ENCODE data around the gene MAN2B2. TPM values are rescaled to one million over a fixed set of nuclear protein-coding genes. Genes with fewer than 3 reads are reported as not detected.

The MAN2B2 gene
- total and polyA plus RNA-seq, 5 donors from 2014 or later, result 15.6 to 43.8 (median 23.1) TPM

DNA sequence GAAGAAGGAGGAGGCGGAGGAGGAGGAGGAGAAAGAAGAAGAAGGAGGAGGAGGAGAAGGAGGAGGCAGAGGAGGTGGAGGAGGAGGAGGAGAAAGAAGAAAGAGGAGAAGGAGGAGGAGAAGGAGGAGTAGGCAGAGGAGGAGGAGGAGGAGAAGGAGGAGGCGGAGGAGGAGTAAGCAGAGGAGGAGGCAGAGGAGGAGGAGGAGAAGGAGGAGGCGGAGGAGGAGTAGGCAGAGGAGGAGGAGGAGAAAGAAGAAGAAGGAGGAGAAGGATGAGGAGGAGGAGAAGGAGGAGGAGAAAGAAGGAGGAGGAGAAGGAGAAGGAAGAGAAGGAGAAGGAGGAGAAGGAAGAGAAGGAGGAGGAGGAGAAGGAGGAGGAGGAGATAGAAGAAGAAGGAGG lies 85.4 kb downstream of the MAN2B2 start:
- H3K4me3 ChIP-seq (ENCODE audit: low read depth, low read length), result no peak overlapping the region
- no peaks in the 10 kb centered on the region for H3K36me3 Mint-ChIP-seq
- DNase-seq, result no peak
- H3K4me1 Mint-ChIP-seq, result peaks cover 0 to 22% (median 2%) of the 10 kb centered on the region in 4 donors
- H3K4me1 ChIP-seq (ENCODE audit: control insufficient read depth, insufficient read depth, low read length, poor library complexity, severe bottlenecking), result peaks cover 24% of the 10 kb centered on the region
- H3K27ac ChIP-seq (ENCODE audit: insufficient read depth, low read length, poor library complexity, severe bottlenecking), result no peak overlapping the region
- peaks cover 0 to 1% (median 0%) of the 10 kb centered on the region in 7 donors for H3K9me3 Mint-ChIP-seq
- H3K27ac Mint-ChIP-seq, result no peak overlapping the region
- peaks cover 57% of the 10 kb centered on the region for H3K27me3 Mint-ChIP-seq
- no peaks in the 10 kb centered on the region for H3K36me3 ChIP-seq (ENCODE audit: control insufficient read depth, insufficient read depth, low read length)
- H3K4me3 Mint-ChIP-seq, result peak overlapping the region in 1 of 4 donors; percentile 12
- peaks cover 18% of the 10 kb centered on the region for H3K27me3 ChIP-seq (ENCODE audit: control insufficient read depth, insufficient read depth, low read length)
- no peak for ATAC-seq (ENCODE audit: low read depth in 2 of 2)
- H3K9me3 ChIP-seq (ENCODE audit: control insufficient read depth in 2 of 2, low read length in 2 of 2), result no peaks in the 10 kb centered on the region

DNA sequence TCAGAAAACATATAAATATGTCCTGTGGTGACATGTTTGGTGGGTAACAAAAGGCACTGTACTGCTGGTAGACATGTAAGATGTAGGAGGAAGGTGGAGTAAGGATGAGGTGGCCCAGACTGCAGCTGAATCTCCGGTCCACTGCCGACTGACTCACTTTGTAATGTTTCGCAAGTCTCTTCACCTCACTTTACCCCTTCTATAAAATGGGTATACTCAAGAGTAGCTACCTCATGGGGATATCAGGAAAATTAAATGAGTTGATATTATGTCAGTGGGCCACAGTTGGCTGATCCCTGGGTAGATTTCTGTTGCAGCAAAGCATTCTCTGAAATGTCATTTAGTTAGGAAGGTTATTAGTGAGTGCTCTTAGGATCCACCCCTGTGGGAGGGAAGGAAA lies 87.6 kb downstream of the MAN2B2 start:
- H3K27me3 Mint-ChIP-seq, result peaks cover 52% of the 10 kb centered on the region
- H3K27ac Mint-ChIP-seq, result peak overlapping the region in 1 of 3 donors; percentile 38

DNA sequence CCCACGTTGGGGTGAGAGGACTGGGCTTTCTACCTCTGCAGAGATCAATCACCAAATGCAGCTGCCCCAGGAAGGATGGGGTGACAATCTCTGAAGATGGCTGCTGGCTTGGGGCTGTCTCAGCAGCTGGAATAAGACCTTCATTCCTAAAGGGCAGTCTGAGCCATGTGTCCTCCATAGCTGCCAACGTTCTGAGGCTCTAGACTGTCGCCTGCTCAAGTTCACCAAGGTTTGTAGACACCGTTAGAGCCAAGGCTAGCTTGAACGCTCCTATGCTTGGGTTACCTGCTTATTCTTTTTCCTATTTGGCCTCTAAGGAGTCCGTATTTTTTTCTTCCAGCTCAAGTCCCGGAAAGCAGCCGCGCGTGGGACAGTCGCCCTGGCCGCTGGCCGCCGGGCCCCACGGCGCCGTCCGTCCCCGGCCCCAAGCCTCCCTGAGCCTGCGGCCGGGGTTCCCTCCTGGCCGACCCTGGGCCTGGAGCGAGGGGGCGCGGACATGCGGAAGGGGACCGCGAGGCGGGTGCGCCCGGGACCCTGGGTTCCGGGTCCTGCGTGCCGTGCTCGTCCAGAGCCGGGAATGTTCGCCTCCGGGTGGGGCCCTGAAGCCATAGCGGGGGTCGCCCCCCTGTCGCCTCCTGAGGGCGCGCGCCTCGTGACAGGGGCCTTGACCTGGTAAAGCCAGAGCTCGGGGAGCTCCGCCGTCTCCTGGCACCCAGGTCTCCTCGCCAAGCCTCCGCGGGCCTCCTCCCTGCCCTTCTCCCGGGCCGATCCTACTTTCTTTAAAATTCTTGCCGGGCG lies 88.8 kb downstream of the MAN2B2 start:
- peaks cover 48% of the 10 kb centered on the region for H3K27me3 Mint-ChIP-seq
- no peaks in the 10 kb centered on the region for H3K36me3 Mint-ChIP-seq
- Histone ChIP-seq H3K4me3 (ENCODE audit: low read depth, low read length) (no peak overlapping the region), H3K9me3 (ENCODE audit: control insufficient read depth in 2 of 2, low read length in 2 of 2) (no peaks in the 10 kb centered on the region), H3K27me3 (ENCODE audit: control insufficient read depth, insufficient read depth, low read length) (peaks cover 18% of the 10 kb centered on the region), H3K27ac (ENCODE audit: insufficient read depth, low read length, poor library complexity, severe bottlenecking) (no peak overlapping the region), H3K4me1 (ENCODE audit: control insufficient read depth, insufficient read depth, low read length, poor library complexity, severe bottlenecking) (peaks cover 19% of the 10 kb centered on the region), H3K36me3 (ENCODE audit: control insufficient read depth, insufficient read depth, low read length) (no peaks in the 10 kb centered on the region)
- peaks cover 0 to 14% (median 2%) of the 10 kb centered on the region in 4 donors for H3K4me1 Mint-ChIP-seq
- H3K9me3 Mint-ChIP-seq, result no peaks in the 10 kb centered on the region
- H3K4me3 Mint-ChIP-seq, result peak overlapping the region in 3 of 4 donors; percentile 26 to 56 (median 41)
- ATAC-seq (ENCODE audit: low read depth in 2 of 2), result no peak
- no peak overlapping the region for H3K27ac Mint-ChIP-seq
- no peak for DNase-seq

More for the DNA sequence above, 87.6 kb downstream of the MAN2B2 start:
- peak overlapping the region in 1 of 4 donors; percentile 57 for H3K4me3 Mint-ChIP-seq
- no peaks in the 10 kb centered on the region for H3K9me3 Mint-ChIP-seq
- H3K36me3 Mint-ChIP-seq, result no peaks in the 10 kb centered on the region
- H3K4me1 Mint-ChIP-seq, result peaks cover 0 to 21% (median 2%) of the 10 kb centered on the region in 4 donors
- Histone ChIP-seq H3K36me3 (ENCODE audit: control insufficient read depth, insufficient read depth, low read length) (no peaks in the 10 kb centered on the region), H3K27me3 (ENCODE audit: control insufficient read depth, insufficient read depth, low read length) (peaks cover 18% of the 10 kb centered on the region), H3K4me1 (ENCODE audit: control insufficient read depth, insufficient read depth, low read length, poor library complexity, severe bottlenecking) (peaks cover 24% of the 10 kb centered on the region), H3K9me3 (ENCODE audit: control insufficient read depth in 2 of 2, low read length in 2 of 2) (no peaks in the 10 kb centered on the region), H3K27ac (ENCODE audit: insufficient read depth, low read length, poor library complexity, severe bottlenecking) (no peak overlapping the region), H3K4me3 (ENCODE audit: low read depth, low read length) (no peak overlapping the region)
- ATAC-seq (ENCODE audit: low read depth in 2 of 2), result no peak
- no peak for DNase-seq

DNA sequence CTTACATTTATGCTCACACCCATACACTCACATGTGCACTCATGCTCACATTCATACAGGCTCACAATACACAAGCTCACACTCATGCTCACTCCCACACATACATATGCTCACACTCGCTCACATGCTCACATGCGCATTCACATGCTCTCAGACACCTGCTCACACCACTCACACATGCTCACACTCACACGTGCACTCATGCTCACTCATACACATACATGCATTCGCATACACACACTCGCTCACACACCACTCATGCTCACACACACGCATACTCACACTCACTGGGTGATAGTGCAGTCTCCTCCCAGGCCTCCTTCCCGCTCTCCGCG lies 90.3 kb downstream of the MAN2B2 start:
- peaks cover 33% of the 10 kb centered on the region for H3K27me3 Mint-ChIP-seq
- Histone ChIP-seq H3K9me3 (ENCODE audit: control insufficient read depth in 2 of 2, low read length in 2 of 2) (no peaks in the 10 kb centered on the region), H3K4me3 (ENCODE audit: low read depth, low read length) (no peak overlapping the region), H3K27ac (ENCODE audit: insufficient read depth, low read length, poor library complexity, severe bottlenecking) (no peak overlapping the region), H3K27me3 (ENCODE audit: control insufficient read depth, insufficient read depth, low read length) (peaks cover 18% of the 10 kb centered on the region), H3K36me3 (ENCODE audit: control insufficient read depth, insufficient read depth, low read length) (no peaks in the 10 kb centered on the region), H3K4me1 (ENCODE audit: control insufficient read depth, insufficient read depth, low read length, poor library complexity, severe bottlenecking) (peaks cover 12% of the 10 kb centered on the region)
- H3K9me3 Mint-ChIP-seq, result no peaks in the 10 kb centered on the region
- H3K27ac Mint-ChIP-seq, result no peak overlapping the region
- peaks cover 6% of the 10 kb centered on the region for H3K36me3 Mint-ChIP-seq
- H3K4me3 Mint-ChIP-seq, result no peak overlapping the region
- peaks cover 0 to 3% (median 0%) of the 10 kb centered on the region in 4 donors for H3K4me1 Mint-ChIP-seq
- DNase-seq, result no peak
- ATAC-seq (ENCODE audit: low read depth in 2 of 2), result no peak

DNA sequence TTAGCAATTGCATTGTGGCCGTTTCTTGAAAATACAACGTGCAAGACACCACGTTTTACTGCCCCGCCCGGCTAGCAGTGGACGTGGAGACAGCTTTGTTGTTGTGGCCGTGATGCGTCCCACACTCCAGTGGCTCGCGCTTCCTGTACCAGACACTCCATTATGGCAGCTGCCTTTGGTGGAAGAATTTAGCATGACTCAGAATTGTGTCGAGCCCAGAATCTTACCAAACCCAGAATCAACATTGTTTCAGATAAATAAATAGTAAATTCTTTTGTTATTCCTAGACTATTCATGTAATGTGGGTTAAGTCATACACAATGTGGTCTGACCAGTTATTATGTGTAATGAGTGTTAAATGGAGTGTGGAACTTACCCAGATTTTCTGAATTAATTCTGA lies 93.4 kb downstream of the MAN2B2 start:
- no peak overlapping the region for H3K27ac Mint-ChIP-seq

DNA sequence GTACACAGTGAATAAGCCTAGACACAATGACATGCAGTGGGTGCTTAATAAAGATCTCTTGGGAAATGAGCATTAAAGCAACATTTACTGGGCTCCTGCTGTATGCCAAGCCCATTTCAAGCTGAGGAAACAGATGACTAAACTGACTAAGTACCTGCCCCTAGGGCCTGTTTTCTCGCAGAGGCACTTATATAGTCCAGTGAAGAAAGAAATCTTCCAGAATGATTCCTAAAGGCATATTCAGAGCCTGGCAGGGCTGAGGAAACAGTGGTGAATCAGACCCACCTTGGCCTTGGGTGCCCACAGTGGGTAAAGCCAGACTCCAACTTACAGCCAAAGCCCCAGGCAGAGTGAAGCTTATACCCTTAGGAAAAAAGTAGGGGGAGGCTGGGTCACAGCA lies 96.7 kb downstream of the MAN2B2 start:
- Mint-ChIP-seq H3K27ac (peak overlapping the region in 2 of 3 donors; percentile 11 to 16), H3K36me3 (peaks cover 19% of the 10 kb centered on the region), H3K27me3 (peaks cover 18% of the 10 kb centered on the region), H3K4me3 (peak overlapping the region in 2 of 4 donors; percentile 24 to 47), H3K9me3 (no peaks in the 10 kb centered on the region), H3K4me1 (peaks cover 14 to 33% (median 27%) of the 10 kb centered on the region in 4 donors)
- no peak for DNase-seq
- peaks cover 7% of the 10 kb centered on the region for H3K36me3 ChIP-seq (ENCODE audit: control insufficient read depth, insufficient read depth, low read length)
- H3K4me3 ChIP-seq (ENCODE audit: low read depth, low read length), result no peak overlapping the region
- peaks cover 23% of the 10 kb centered on the region for H3K4me1 ChIP-seq (ENCODE audit: control insufficient read depth, insufficient read depth, low read length, poor library complexity, severe bottlenecking)
- no peaks in the 10 kb centered on the region for H3K27me3 ChIP-seq (ENCODE audit: control insufficient read depth, insufficient read depth, low read length)
- no peak overlapping the region for H3K27ac ChIP-seq (ENCODE audit: insufficient read depth, low read length, poor library complexity, severe bottlenecking)
- H3K9me3 ChIP-seq (ENCODE audit: control insufficient read depth in 2 of 2, low read length in 2 of 2), result no peaks in the 10 kb centered on the region
- no peak for ATAC-seq (ENCODE audit: low read depth in 2 of 2)

More for the DNA sequence above, 93.4 kb downstream of the MAN2B2 start:
- H3K27me3 ChIP-seq (ENCODE audit: control insufficient read depth, insufficient read depth, low read length), result peaks cover 9% of the 10 kb centered on the region
- Mint-ChIP-seq H3K27me3 (peaks cover 11% of the 10 kb centered on the region), H3K9me3 (no peaks in the 10 kb centered on the region), H3K36me3 (peaks cover 6% of the 10 kb centered on the region), H3K4me1 (peaks cover 0 to 12% (median 3%) of the 10 kb centered on the region in 4 donors), H3K4me3 (peak overlapping the region in 1 of 4 donors; percentile 33)
- H3K27ac ChIP-seq (ENCODE audit: insufficient read depth, low read length, poor library complexity, severe bottlenecking), result no peak overlapping the region
- peaks cover 12% of the 10 kb centered on the region for H3K4me1 ChIP-seq (ENCODE audit: control insufficient read depth, insufficient read depth, low read length, poor library complexity, severe bottlenecking)
- H3K4me3 ChIP-seq (ENCODE audit: low read depth, low read length), result no peak overlapping the region
- H3K36me3 ChIP-seq (ENCODE audit: control insufficient read depth, insufficient read depth, low read length), result no peaks in the 10 kb centered on the region
- ATAC-seq (ENCODE audit: low read depth in 2 of 2) (no peak), DNase-seq (no peak)
- no peaks in the 10 kb centered on the region for H3K9me3 ChIP-seq (ENCODE audit: control insufficient read depth in 2 of 2, low read length in 2 of 2)

DNA sequence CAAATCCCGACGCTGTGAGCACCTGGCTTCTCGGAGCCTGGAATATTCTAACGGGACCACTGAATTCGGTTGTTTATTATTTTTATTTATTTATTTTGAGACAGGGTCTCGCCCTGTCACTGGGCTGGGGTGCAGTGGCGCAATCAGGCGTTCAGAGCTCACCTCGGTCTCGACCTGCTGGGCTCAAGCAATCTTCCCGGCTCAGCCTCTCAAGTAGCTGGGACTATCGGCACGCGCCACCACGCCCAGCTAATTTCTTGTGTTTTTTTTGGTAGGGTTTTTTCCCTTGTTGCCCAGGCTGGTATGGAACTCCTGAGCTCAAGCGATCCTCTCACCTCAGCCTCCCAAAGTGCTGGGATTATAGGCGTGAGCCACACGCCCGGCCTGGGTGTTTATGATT lies 97.1 kb downstream of the MAN2B2 start:
- H3K27ac Mint-ChIP-seq, result peak overlapping the region in 1 of 3 donors; percentile 16
- ATAC-seq (ENCODE audit: low read depth in 2 of 2) (no peak), DNase-seq (no peak)
- H3K27me3 Mint-ChIP-seq, result peaks cover 18% of the 10 kb centered on the region
- H3K4me3 Mint-ChIP-seq, result no peak overlapping the region
- peaks cover 7% of the 10 kb centered on the region for H3K36me3 ChIP-seq (ENCODE audit: control insufficient read depth, insufficient read depth, low read length)
- no peaks in the 10 kb centered on the region for H3K9me3 ChIP-seq (ENCODE audit: control insufficient read depth in 2 of 2, low read length in 2 of 2)
- H3K4me1 Mint-ChIP-seq, result peaks cover 16 to 38% (median 31%) of the 10 kb centered on the region in 4 donors
- H3K27me3 ChIP-seq (ENCODE audit: control insufficient read depth, insufficient read depth, low read length), result no peaks in the 10 kb centered on the region
- peaks cover 28% of the 10 kb centered on the region for H3K4me1 ChIP-seq (ENCODE audit: control insufficient read depth, insufficient read depth, low read length, poor library complexity, severe bottlenecking)
- peaks cover 20% of the 10 kb centered on the region for H3K36me3 Mint-ChIP-seq
- H3K9me3 Mint-ChIP-seq, result no peaks in the 10 kb centered on the region
- no peak overlapping the region for H3K27ac ChIP-seq (ENCODE audit: insufficient read depth, low read length, poor library complexity, severe bottlenecking)
- H3K4me3 ChIP-seq (ENCODE audit: low read depth, low read length), result no peak overlapping the region

Data from CD4-positive, CD25-positive, alpha-beta regulatory T cell (primary cell).